Nephron (organoid): ENCODE measurements around the gene UAP1L1.

Source experiments
- H3K27ac Mint-ChIP-seq, 3 experiments: 2 replicates each; pipeline ENCODE4 v1.8.0; 2020; ENCODE audit warnings: mixed read lengths in 3 of 3, mild to moderate bottlenecking in 2 of 3, moderate library complexity in 1 of 3
- H3K27me3 Mint-ChIP-seq: 2 replicates; pipeline ENCODE4 v1.8.0; 2021; ENCODE audit warnings: low read depth, mild to moderate bottlenecking, moderate library complexity, mixed read lengths
- H3K36me3 Mint-ChIP-seq: 2 replicates; pipeline ENCODE4 v1.8.0; 2020; ENCODE audit warnings: low read depth, mixed read lengths
- H3K4me1 Mint-ChIP-seq: 2 replicates; pipeline ENCODE4 v1.8.0; 2020; ENCODE audit warnings: mixed read lengths
- H3K4me3 Mint-ChIP-seq, 3 experiments: 2 replicates each; pipeline ENCODE4 v1.8.0; 2020; ENCODE audit warnings: mild to moderate bottlenecking in 3 of 3, mixed read lengths in 3 of 3, moderate library complexity in 2 of 3
- H3K9me3 Mint-ChIP-seq: 2 replicates; pipeline ENCODE4 v1.8.0; 2020; ENCODE audit warnings: mixed read lengths
- CTCF ChIP-seq, 3 experiments: fragments of 200-600 bp; sonication (generic); IDR thresholded peaks; one replicate each; pipeline ENCODE4 v1.5.0; 2021; ENCODE audit warnings: antibody characterized with exemption in 3 of 3; ENCODE audit not compliant: unreplicated experiment in 3 of 3

The UAP1L1 gene

GRCh38 chr9:137075275-137075775 is 2.0 kb upstream of the UAP1L1 start:
- H3K4me1 Mint-ChIP-seq: peaks cover 7% of the 10 kb centered on the region
- H3K4me3 Mint-ChIP-seq: peak overlapping the region; percentile 37 to 57 (median 43)
- TF ChIP-seq CTCF (IDR thresholded peaks at IDR 0.05; ENCODE audit: unreplicated experiment in 3 of 3): no peak
- H3K27me3 Mint-ChIP-seq: peaks cover 76% of the 10 kb centered on the region
- no peak overlapping the region for H3K27ac Mint-ChIP-seq
- no peaks in the 10 kb centered on the region for H3K36me3 Mint-ChIP-seq
- H3K9me3 Mint-ChIP-seq: no peaks in the 10 kb centered on the region

GRCh38 chr9:137076636-137077009 is 694 bp upstream of the UAP1L1 start:
- Mint-ChIP-seq H3K36me3 (no peaks in the 10 kb centered on the region), H3K27me3 (peaks cover 81% of the 10 kb centered on the region), H3K27ac (no peak overlapping the region), H3K4me3 (peak overlapping the region; percentile 65 to 75 (median 70)), H3K9me3 (no peaks in the 10 kb centered on the region), H3K4me1 (no peaks in the 10 kb centered on the region)
- no peak for TF ChIP-seq CTCF (IDR thresholded peaks at IDR 0.05; ENCODE audit: unreplicated experiment in 3 of 3)

DNA sequence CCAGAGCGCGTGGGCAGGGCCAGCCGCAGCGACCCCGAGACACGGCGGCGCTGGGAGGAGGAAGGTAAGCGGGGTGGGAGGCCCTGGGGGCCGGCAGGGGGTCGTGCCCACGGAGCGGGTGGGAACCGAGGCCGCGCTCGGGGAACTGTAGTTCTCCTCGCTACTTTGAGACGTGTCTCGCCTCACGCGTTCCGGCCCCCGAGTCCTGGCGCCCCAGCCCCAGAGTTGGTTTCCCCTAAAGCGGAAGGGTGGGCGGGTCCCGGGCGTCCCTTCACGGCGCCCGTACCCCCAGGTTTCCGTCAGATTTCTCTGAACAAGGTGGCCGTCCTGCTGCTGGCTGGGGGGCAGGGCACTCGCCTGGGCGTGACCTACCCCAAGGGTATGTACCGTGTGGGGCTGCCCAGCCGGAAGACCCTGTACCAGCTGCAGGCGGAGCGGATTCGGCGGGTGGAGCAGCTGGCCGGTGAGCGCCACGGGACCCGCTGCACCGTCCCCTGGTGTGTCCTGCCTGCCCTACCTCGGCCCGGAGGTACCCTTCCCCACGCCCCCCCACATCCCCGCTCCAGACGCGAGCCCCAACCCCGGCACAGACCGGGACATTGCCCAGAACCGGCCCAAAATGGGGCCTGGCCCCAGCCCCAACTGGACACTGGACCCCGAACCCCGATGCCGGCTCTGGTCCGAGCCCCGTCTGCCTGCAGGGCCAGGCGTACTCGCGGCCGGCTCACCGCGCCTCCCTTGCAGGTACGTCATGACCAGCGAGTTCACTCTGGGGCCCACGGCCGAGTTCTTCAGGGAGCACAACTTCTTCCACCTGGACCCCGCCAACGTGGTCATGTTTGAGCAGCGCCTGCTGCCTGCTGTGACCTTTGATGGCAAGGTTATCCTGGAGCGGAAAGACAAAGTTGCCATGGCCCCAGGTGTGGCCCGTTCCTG is 709 bp downstream of the UAP1L1 start:
- Mint-ChIP-seq H3K4me3 (peak overlapping the region; percentile 66 to 77 (median 71)), H3K27me3 (peaks cover 83% of the 10 kb centered on the region)

GRCh38 chr9:137078701-137079400 is 1.5 kb downstream of the UAP1L1 start:
- Mint-ChIP-seq H3K4me1 (no peaks in the 10 kb centered on the region), H3K27ac (no peak overlapping the region), H3K9me3 (no peaks in the 10 kb centered on the region), H3K27me3 (peaks cover 82% of the 10 kb centered on the region), H3K4me3 (peak overlapping the region; percentile 66 to 77 (median 71)), H3K36me3 (no peaks in the 10 kb centered on the region)
- TF ChIP-seq CTCF (IDR thresholded peaks at IDR 0.05; ENCODE audit: unreplicated experiment in 3 of 3): no peak

More for the DNA sequence above, 709 bp downstream of the UAP1L1 start:
- Mint-ChIP-seq H3K4me1 (no peaks in the 10 kb centered on the region), H3K27ac (no peak overlapping the region), H3K36me3 (no peaks in the 10 kb centered on the region), H3K9me3 (no peaks in the 10 kb centered on the region)
- no peak for TF ChIP-seq CTCF (IDR thresholded peaks at IDR 0.05; ENCODE audit: unreplicated experiment in 3 of 3)

DNA sequence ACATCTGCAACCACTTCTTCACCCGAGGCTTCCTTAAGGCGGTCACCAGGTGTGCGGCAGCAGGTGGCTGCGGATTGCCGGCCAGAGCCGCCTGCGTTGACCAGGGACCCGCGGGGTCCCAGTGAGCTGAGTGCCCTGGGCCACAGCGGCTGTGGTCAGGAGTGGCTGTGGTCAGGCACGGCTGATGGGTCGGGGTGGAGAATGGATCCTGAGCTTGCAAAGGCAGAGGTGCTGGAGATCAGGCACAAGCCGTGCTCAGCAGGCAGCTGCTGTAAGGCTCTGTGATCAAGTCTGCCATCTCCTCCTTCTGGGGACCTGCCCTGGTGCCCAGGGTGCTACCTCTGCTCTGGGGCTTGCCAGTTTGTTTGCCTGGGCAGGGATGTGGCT is 2.1 kb downstream of the UAP1L1 start:
- Mint-ChIP-seq H3K27ac (no peak overlapping the region), H3K9me3 (no peaks in the 10 kb centered on the region), H3K27me3 (peaks cover 77% of the 10 kb centered on the region), H3K36me3 (no peaks in the 10 kb centered on the region), H3K4me3 (peak overlapping the region; percentile 1 to 69 (median 49)), H3K4me1 (no peaks in the 10 kb centered on the region)
- TF ChIP-seq CTCF (IDR thresholded peaks at IDR 0.05; ENCODE audit: unreplicated experiment in 3 of 3): no peak
